OCI-LY3 (cell line): ENCODE measurements around the gene ACACB.

Source experiments
- H2AFZ ChIP-seq: fragments of 200-600, 300-600 bp; shearing (Covaris generic); 2 replicates; pipeline ENCODE4 v1.6.0; 2014; ENCODE audit warnings: antibody characterized with exemption, low read depth, low read length
- H3K27ac ChIP-seq: fragments of 200-600, 300-600 bp; sonication (generic); 2 replicates; pipeline ENCODE4 v1.5.1; 2014; ENCODE audit warnings: mild to moderate bottlenecking, low read length, moderate library complexity, mixed read lengths
- H3K27me3 ChIP-seq: fragments of 200-600, 300-600 bp; sonication (generic); 2 replicates; pipeline ENCODE4 v1.6.1; 2014; ENCODE audit warnings: low read depth, low read length, mixed read lengths
- H3K36me3 ChIP-seq: fragments of 200-600, 300-600 bp; sonication (generic); replicated peaks from 2 replicates; pipeline ENCODE3; 2014; ENCODE audit warnings: low read depth, low read length, mixed read lengths
- H3K4me1 ChIP-seq: fragments of 300-600, 200-600 bp; sonication (generic); 2 replicates; pipeline ENCODE4 v1.6.1; 2014; ENCODE audit warnings: low read length, mixed read lengths
- H3K4me2 ChIP-seq: fragments of 200-600, 300-600 bp; sonication (generic); 2 replicates; pipeline ENCODE4 v1.6.1; 2014; ENCODE audit warnings: low read length, mixed read lengths
- H3K4me3 ChIP-seq: fragments of 300-600, 200-600 bp; sonication (generic); 2 replicates; pipeline ENCODE4 v1.5.1; 2014; ENCODE audit warnings: antibody characterized with exemption, mild to moderate bottlenecking, low read length, moderate library complexity
- H3K79me2 ChIP-seq: fragments of 300-600, 200-600 bp; shearing (Covaris generic); 2 replicates; pipeline ENCODE4 v1.6.1; 2014; ENCODE audit warnings: mild to moderate bottlenecking, low read length, mixed read lengths
- H3K9ac ChIP-seq: fragments of 300-600, 200-600 bp; shearing (Covaris generic); 2 replicates; pipeline ENCODE4 v1.6.0; 2014; ENCODE audit warnings: mild to moderate bottlenecking, low read length, moderate library complexity
- H3K9me3 ChIP-seq: fragments of 200-600, 300-600 bp; shearing (Covaris generic); 2 replicates; pipeline ENCODE4 v1.6.1; 2014; ENCODE audit warnings: low read length, mixed read lengths; ENCODE audit not compliant: insufficient read depth
- H4K20me1 ChIP-seq: fragments of 200-600, 300-600 bp; sonication (generic); 2 replicates; pipeline ENCODE4 v1.6.1; 2016; ENCODE audit warnings: low read length, mixed read lengths; ENCODE audit not compliant: insufficient read depth
- EZH2phosphoT487 ChIP-seq: fragments of 200-600 bp; shearing (Covaris generic); IDR thresholded peaks from 2 replicates; pipeline ENCODE4 v1.6.1; 2018; ENCODE audit warnings: antibody characterized with exemption, mixed run types, low read depth
- TF ChIP-seq, protein P1 (sequence below): fragments of 200-600, 300-600 bp; sonication (generic); IDR thresholded peaks from 2 replicates; pipeline ENCODE4 v1.5.1; 2014; ENCODE audit warnings: antibody characterized with exemption, low read length, low read depth

Gene ACACB

GRCh38 chr12:109189291-109189690 lies 72.9 kb downstream of the ACACB start:
- no peak overlapping the region for H3K4me2 ChIP-seq
- no peak overlapping the region for H3K9ac ChIP-seq
- TF ChIP-seq, protein P1, sequence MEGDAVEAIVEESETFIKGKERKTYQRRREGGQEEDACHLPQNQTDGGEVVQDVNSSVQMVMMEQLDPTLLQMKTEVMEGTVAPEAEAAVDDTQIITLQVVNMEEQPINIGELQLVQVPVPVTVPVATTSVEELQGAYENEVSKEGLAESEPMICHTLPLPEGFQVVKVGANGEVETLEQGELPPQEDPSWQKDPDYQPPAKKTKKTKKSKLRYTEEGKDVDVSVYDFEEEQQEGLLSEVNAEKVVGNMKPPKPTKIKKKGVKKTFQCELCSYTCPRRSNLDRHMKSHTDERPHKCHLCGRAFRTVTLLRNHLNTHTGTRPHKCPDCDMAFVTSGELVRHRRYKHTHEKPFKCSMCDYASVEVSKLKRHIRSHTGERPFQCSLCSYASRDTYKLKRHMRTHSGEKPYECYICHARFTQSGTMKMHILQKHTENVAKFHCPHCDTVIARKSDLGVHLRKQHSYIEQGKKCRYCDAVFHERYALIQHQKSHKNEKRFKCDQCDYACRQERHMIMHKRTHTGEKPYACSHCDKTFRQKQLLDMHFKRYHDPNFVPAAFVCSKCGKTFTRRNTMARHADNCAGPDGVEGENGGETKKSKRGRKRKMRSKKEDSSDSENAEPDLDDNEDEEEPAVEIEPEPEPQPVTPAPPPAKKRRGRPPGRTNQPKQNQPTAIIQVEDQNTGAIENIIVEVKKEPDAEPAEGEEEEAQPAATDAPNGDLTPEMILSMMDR: no peak
- TF ChIP-seq EZH2phosphoT487: no peak
- H3K9me3 ChIP-seq: no peaks in the 10 kb centered on the region
- H3K79me2 ChIP-seq: no peaks in the 10 kb centered on the region
- H3K27me3 ChIP-seq: no peaks in the 10 kb centered on the region
- no peak overlapping the region for H3K4me3 ChIP-seq
- no peaks in the 10 kb centered on the region for H3K4me1 ChIP-seq
- H2AFZ ChIP-seq: no peak overlapping the region
- no peak overlapping the region for H3K27ac ChIP-seq
- H3K36me3 ChIP-seq: no peaks in the 10 kb centered on the region
- H4K20me1 ChIP-seq: no peaks in the 10 kb centered on the region

DNA sequence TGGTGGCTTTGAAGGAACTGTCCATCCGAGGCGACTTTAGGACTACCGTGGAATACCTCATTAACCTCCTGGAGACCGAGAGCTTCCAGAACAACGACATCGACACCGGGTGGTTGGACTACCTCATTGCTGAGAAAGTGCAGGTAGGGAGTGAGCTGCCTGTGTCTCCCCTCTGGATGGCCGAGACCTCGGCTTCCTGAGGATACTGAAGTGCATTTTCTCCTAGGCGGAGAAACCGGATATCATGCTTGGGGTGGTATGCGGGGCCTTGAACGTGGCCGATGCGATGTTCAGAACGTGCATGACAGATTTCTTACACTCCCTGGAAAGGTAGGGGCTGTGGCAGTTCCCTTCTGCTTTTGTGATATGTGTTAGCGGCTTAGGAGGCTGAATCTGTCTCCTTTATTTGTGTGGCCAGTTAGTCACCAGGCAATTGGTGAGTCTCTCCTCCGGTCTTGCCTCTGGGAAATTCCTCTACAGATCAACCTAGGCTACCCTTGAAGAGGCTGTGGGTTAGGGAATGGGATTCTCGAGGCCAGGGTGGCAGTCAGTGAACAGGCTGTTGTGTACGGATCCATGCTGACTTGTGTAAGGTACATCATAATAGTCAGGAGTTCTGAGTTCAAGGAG lies 75.3 kb downstream of the ACACB start:
- no peak overlapping the region for H3K4me2 ChIP-seq
- no peak overlapping the region for H3K4me3 ChIP-seq
- H3K36me3 ChIP-seq: no peaks in the 10 kb centered on the region
- TF ChIP-seq, protein P1: no peak
- TF ChIP-seq EZH2phosphoT487: no peak
- H3K9ac ChIP-seq: no peak overlapping the region
- no peak overlapping the region for H3K27ac ChIP-seq
- H3K9me3 ChIP-seq: no peaks in the 10 kb centered on the region
- no peaks in the 10 kb centered on the region for H3K4me1 ChIP-seq
- H3K27me3 ChIP-seq: no peaks in the 10 kb centered on the region
- no peaks in the 10 kb centered on the region for H4K20me1 ChIP-seq
- no peak overlapping the region for H2AFZ ChIP-seq
- no peaks in the 10 kb centered on the region for H3K79me2 ChIP-seq

GRCh38 chr12:109192358-109192757 lies 76.0 kb downstream of the ACACB start:
- Histone ChIP-seq H3K27ac (no peak overlapping the region), H3K9me3 (no peaks in the 10 kb centered on the region), H3K36me3 (no peaks in the 10 kb centered on the region), H4K20me1 (no peaks in the 10 kb centered on the region), H3K4me1 (no peaks in the 10 kb centered on the region), H3K9ac (no peak overlapping the region), H3K4me2 (no peak overlapping the region), H3K79me2 (no peaks in the 10 kb centered on the region), H3K4me3 (no peak overlapping the region), H3K27me3 (no peaks in the 10 kb centered on the region), H2AFZ (no peak overlapping the region)
- no peak for TF ChIP-seq EZH2phosphoT487
- TF ChIP-seq, protein P1: no peak

DNA sequence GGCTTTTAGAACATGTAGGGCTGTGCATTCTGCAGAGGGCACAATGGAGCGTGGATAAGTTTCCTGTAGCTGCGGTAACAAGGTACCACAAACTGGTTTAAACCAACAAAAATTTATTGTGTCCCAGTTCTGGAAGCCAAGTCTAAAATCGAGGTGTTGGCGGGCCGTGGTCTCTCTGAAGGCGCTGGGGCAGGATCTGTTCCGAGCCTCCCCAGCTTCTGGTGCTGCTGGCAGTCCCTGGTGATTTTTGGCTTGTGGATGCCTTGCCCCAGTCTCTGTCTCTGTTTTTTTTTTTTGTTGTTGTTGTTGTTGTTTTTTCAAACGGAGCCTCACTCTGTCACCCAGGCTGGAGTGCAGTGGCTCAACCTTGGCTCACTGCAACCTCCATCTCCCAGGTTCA lies 77.5 kb downstream of the ACACB start:
- Histone ChIP-seq H3K4me2 (no peak overlapping the region), H3K27ac (no peak overlapping the region), H3K27me3 (no peaks in the 10 kb centered on the region), H3K36me3 (no peaks in the 10 kb centered on the region), H3K4me1 (no peaks in the 10 kb centered on the region), H4K20me1 (no peaks in the 10 kb centered on the region), H3K9me3 (no peaks in the 10 kb centered on the region), H3K79me2 (no peaks in the 10 kb centered on the region), H2AFZ (no peak overlapping the region), H3K4me3 (no peak overlapping the region), H3K9ac (no peak overlapping the region)
- no peak for TF ChIP-seq EZH2phosphoT487
- TF ChIP-seq, protein P1: no peak
